ENCODE measurements around the gene CBLC. TPM values are rescaled to one million over a fixed set of nuclear protein-coding genes. Genes with fewer than 3 reads are reported as not detected.
A peak's percentile ranks its signal among the peaks of the same experiment; 100 is the strongest.

The CBLC gene
- total and polyA plus RNA-seq, 2 experiments from 2014 or later: not detected

GRCh38 chr19:44848036-44848811 lies 70.5 kb downstream of the CBLC start:
- peak; percentile 85 for DNase-seq
- H3F3A ChIP-seq (ENCODE audit: insufficient read depth): peaks cover 14% of the 10 kb centered on the region
- H3K27ac ChIP-seq: peak overlapping the region; percentile 76
- peaks cover 70% of the 10 kb centered on the region for H3K79me2 ChIP-seq (ENCODE audit: insufficient read depth)
- TF ChIP-seq EZH2phosphoT487 (IDR thresholded peaks at IDR 0.05; ENCODE audit: insufficient read depth, low read depth) (no peak), EZH2 (IDR thresholded peaks at IDR 0.05; ENCODE audit: insufficient read depth, poor library complexity, severe bottlenecking) (no peak)
- no peaks in the 10 kb centered on the region for H3K9me2 ChIP-seq (ENCODE audit: insufficient read depth)
- no peaks in the 10 kb centered on the region for H3K9me3 ChIP-seq (ENCODE audit: low read depth)
- no peaks in the 10 kb centered on the region for H3K36me3 ChIP-seq (ENCODE audit: low read depth)
- H3K4me3 ChIP-seq: peak overlapping the region; percentile 95
- H3K27me3 ChIP-seq (replicated peaks; ENCODE audit: insufficient read depth): no peaks in the 10 kb centered on the region
- WGBS, 2 experiments (ENCODE audit: low coverage in 1 of 2, low lambda C conversion rate in 2 of 2, missing lambda C conversion rate in 2 of 2): 3 to 4% methylated on average over 12 to 19 of the region's 19 CpGs
- in situ Hi-C loops (cut with MboI): no loop called here
- H3K9ac ChIP-seq: peak overlapping the region; percentile 95
- peak overlapping the region; percentile 54 for H2AFZ ChIP-seq
- H3K4me2 ChIP-seq (ENCODE audit: unreplicated experiment): peak overlapping the region; percentile 94
- H4K20me1 ChIP-seq (ENCODE audit: insufficient read depth): no peaks in the 10 kb centered on the region
- H3K4me1 ChIP-seq (ENCODE audit: insufficient read depth): peaks cover 17% of the 10 kb centered on the region; the same call in 1 of the 2 replicates

- H3K4me3 ChIP-seq: peak overlapping the region; percentile 95
- H3K36me3 ChIP-seq (ENCODE audit: low read depth): no peaks in the 10 kb centered on the region
- peak overlapping the region; percentile 94 for H3K4me2 ChIP-seq (ENCODE audit: unreplicated experiment)
- in situ Hi-C loops (cut with MboI): no loop called here
- no peaks in the 10 kb centered on the region for H3K27me3 ChIP-seq (replicated peaks; ENCODE audit: insufficient read depth)
- peaks cover 14% of the 10 kb centered on the region for H3F3A ChIP-seq (ENCODE audit: insufficient read depth)
- H3K4me1 ChIP-seq (ENCODE audit: insufficient read depth): peaks cover 17% of the 10 kb centered on the region; the same call in 1 of the 2 replicates
- H3K9ac ChIP-seq: peak overlapping the region; percentile 95
- peak; percentile 25 for DNase-seq
- no peaks in the 10 kb centered on the region for H4K20me1 ChIP-seq (ENCODE audit: insufficient read depth)
- no peaks in the 10 kb centered on the region for H3K9me3 ChIP-seq (ENCODE audit: low read depth)
- H3K79me2 ChIP-seq (ENCODE audit: insufficient read depth): peaks cover 77% of the 10 kb centered on the region
- no peak overlapping the region for H2AFZ ChIP-seq
- no peaks in the 10 kb centered on the region for H3K9me2 ChIP-seq (ENCODE audit: insufficient read depth)
- TF ChIP-seq EZH2phosphoT487 (IDR thresholded peaks at IDR 0.05; ENCODE audit: insufficient read depth, low read depth) (no peak), EZH2 (IDR thresholded peaks at IDR 0.05; ENCODE audit: insufficient read depth, poor library complexity, severe bottlenecking) (no peak)
- H3K27ac ChIP-seq: peak overlapping the region; percentile 76
- 26 to 28% methylated on average over 18 of the region's 18 CpGs for WGBS, 2 experiments (ENCODE audit: low coverage in 1 of 2, low lambda C conversion rate in 2 of 2, missing lambda C conversion rate in 2 of 2)
Observed at GRCh38 chr19:44848812-44849447, 71.2 kb downstream of the CBLC start.

Small RNA genes lying within 50 kb of the gene (microRNA-seq; reads per million reads assigned to microRNA genes)
- gene MIR8085 (ENCODE audit: borderline number of aligned reads): not detected

Small RNA genes lying within 50 kb of the gene (small RNA-seq; reads per million reads assigned to genes)
- gene RF00156 (ENCODE audit: low read depth, low replicate concordance): not detected

Other genes starting within 250 kb of the CBLC start
- gene CEACAM20, start 248.2 kb upstream of the CBLC start, total RNA-seq (2014; rRNA removed; shearing (Covaris generic)): not detected in 2 replicates
- gene CEACAM20, start 248.2 kb upstream of the CBLC start, polyA plus RNA-seq (2016; fragmentation: Nextera tagmentation; extraction: Ambion mirVana): not detected in 2 replicates
- gene IGSF23, start 164.3 kb upstream of the CBLC start, total RNA-seq (2014; rRNA removed; shearing (Covaris generic)): not detected in 2 replicates
- 0.63 and 0.79 TPM in 2 replicates for gene IGSF23, start 164.3 kb upstream of the CBLC start, polyA plus RNA-seq (2016; fragmentation: Nextera tagmentation; extraction: Ambion mirVana)
- 140 and 148 TPM in 2 replicates for gene PVR, start 134.0 kb upstream of the CBLC start, total RNA-seq (2014; rRNA removed; shearing (Covaris generic))
- gene PVR, start 134.0 kb upstream of the CBLC start, polyA plus RNA-seq (2016; fragmentation: Nextera tagmentation; extraction: Ambion mirVana): 58.8 and 63.3 TPM in 2 replicates
- gene CEACAM19, start 106.4 kb upstream of the CBLC start, total RNA-seq (2014; rRNA removed; shearing (Covaris generic)): 0.51 and 1.9 TPM in 2 replicates
- gene CEACAM19, start 106.4 kb upstream of the CBLC start, polyA plus RNA-seq (2016; fragmentation: Nextera tagmentation; extraction: Ambion mirVana): 1.3 and 1.7 TPM in 2 replicates
- gene CEACAM16, start 78.7 kb upstream of the CBLC start, total RNA-seq (2014; rRNA removed; shearing (Covaris generic)): not detected in 2 replicates
- gene CEACAM16, start 78.7 kb upstream of the CBLC start, polyA plus RNA-seq (2016; fragmentation: Nextera tagmentation; extraction: Ambion mirVana): not detected in 2 replicates
- gene BCL3, start 29.2 kb upstream of the CBLC start, total RNA-seq (2014; rRNA removed; shearing (Covaris generic)): 11.3 and 18.6 TPM in 2 replicates
- gene BCL3, start 29.2 kb upstream of the CBLC start, polyA plus RNA-seq (2016; fragmentation: Nextera tagmentation; extraction: Ambion mirVana): 24.6 and 26.8 TPM in 2 replicates
- gene BCAM, start 31.2 kb downstream of the CBLC start, total RNA-seq (2014; rRNA removed; shearing (Covaris generic)): 1.3 and 2.1 TPM in 2 replicates
- gene BCAM, start 31.2 kb downstream of the CBLC start, polyA plus RNA-seq (2016; fragmentation: Nextera tagmentation; extraction: Ambion mirVana): 1.4 and 1.5 TPM in 2 replicates
- gene NECTIN2, start 68.4 kb downstream of the CBLC start, total RNA-seq (2014; rRNA removed; shearing (Covaris generic)): 71.7 and 88.7 TPM in 2 replicates
- gene NECTIN2, start 68.4 kb downstream of the CBLC start, polyA plus RNA-seq (2016; fragmentation: Nextera tagmentation; extraction: Ambion mirVana): 60.5 and 63.0 TPM in 2 replicates
- gene TOMM40, start 113.4 kb downstream of the CBLC start, total RNA-seq (2014; rRNA removed; shearing (Covaris generic)): 52.9 and 72.5 TPM in 2 replicates
- 54.6 and 54.7 TPM in 2 replicates for gene TOMM40, start 113.4 kb downstream of the CBLC start, polyA plus RNA-seq (2016; fragmentation: Nextera tagmentation; extraction: Ambion mirVana)
- gene APOE, start 127.9 kb downstream of the CBLC start, total RNA-seq (2014; rRNA removed; shearing (Covaris generic)): 0.76 TPM in 1 of 2 replicates, not detected in the other
- gene APOE, start 127.9 kb downstream of the CBLC start, polyA plus RNA-seq (2016; fragmentation: Nextera tagmentation; extraction: Ambion mirVana): 0.60 and 0.87 TPM in 2 replicates
- gene APOC1, start 136.7 kb downstream of the CBLC start, total RNA-seq (2014; rRNA removed; shearing (Covaris generic)): not detected in 2 replicates
- 0.49 TPM in 1 of 2 replicates, not detected in the other for gene APOC1, start 136.7 kb downstream of the CBLC start, polyA plus RNA-seq (2016; fragmentation: Nextera tagmentation; extraction: Ambion mirVana)
- gene APOC4, start 164.3 kb downstream of the CBLC start, total RNA-seq (2014; rRNA removed; shearing (Covaris generic)): not detected in 2 replicates
- gene APOC4, start 164.3 kb downstream of the CBLC start, polyA plus RNA-seq (2016; fragmentation: Nextera tagmentation; extraction: Ambion mirVana): not detected in 2 replicates
- not detected in 2 replicates for gene APOC2, start 168.2 kb downstream of the CBLC start, total RNA-seq (2014; rRNA removed; shearing (Covaris generic))
- gene APOC2, start 168.2 kb downstream of the CBLC start, polyA plus RNA-seq (2016; fragmentation: Nextera tagmentation; extraction: Ambion mirVana): not detected in 2 replicates
- 40.5 and 42.5 TPM in 2 replicates for gene CLPTM1, start 177.5 kb downstream of the CBLC start, total RNA-seq (2014; rRNA removed; shearing (Covaris generic))
- 103 and 109 TPM in 2 replicates for gene CLPTM1, start 177.5 kb downstream of the CBLC start, polyA plus RNA-seq (2016; fragmentation: Nextera tagmentation; extraction: Ambion mirVana)
- 9.7 and 12.5 TPM in 2 replicates for gene RELB, start 223.6 kb downstream of the CBLC start, total RNA-seq (2014; rRNA removed; shearing (Covaris generic))
- 7.6 and 10.0 TPM in 2 replicates for gene RELB, start 223.6 kb downstream of the CBLC start, polyA plus RNA-seq (2016; fragmentation: Nextera tagmentation; extraction: Ambion mirVana)